Measurements from ENCODE around the gene TEX22.

DNA sequence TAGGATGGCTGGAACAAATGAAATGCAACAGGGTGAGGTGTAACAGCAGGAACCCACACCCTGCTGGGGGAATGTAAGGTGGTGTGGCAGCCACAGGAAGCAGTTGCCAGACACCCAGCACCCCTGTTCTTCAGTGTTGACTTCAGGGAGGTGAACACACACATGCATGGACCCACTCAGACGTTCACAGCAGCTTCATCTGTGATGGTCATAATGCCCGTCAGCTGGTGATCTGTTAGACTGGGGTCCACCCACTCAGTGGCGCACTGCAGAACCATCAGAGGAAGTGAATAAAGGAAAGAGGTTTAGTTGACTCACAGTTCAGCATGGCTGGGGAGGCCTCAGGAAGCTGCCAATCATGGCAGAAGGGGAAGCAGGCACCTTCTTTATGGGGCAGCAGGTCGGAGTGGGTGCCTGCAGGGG, 22.7 kb upstream of the TEX22 start:
- TF ChIP-seq, protein P1, sequence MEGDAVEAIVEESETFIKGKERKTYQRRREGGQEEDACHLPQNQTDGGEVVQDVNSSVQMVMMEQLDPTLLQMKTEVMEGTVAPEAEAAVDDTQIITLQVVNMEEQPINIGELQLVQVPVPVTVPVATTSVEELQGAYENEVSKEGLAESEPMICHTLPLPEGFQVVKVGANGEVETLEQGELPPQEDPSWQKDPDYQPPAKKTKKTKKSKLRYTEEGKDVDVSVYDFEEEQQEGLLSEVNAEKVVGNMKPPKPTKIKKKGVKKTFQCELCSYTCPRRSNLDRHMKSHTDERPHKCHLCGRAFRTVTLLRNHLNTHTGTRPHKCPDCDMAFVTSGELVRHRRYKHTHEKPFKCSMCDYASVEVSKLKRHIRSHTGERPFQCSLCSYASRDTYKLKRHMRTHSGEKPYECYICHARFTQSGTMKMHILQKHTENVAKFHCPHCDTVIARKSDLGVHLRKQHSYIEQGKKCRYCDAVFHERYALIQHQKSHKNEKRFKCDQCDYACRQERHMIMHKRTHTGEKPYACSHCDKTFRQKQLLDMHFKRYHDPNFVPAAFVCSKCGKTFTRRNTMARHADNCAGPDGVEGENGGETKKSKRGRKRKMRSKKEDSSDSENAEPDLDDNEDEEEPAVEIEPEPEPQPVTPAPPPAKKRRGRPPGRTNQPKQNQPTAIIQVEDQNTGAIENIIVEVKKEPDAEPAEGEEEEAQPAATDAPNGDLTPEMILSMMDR (IDR thresholded peaks at IDR 0.05) = no peak
- no peak for TF ChIP-seq POLR2A (IDR thresholded peaks at IDR 0.05)
